Esophagus muscularis mucosa (tissue), 4 donors: ENCODE results near the gene PFDN5. TPM values are rescaled to one million over a fixed set of nuclear protein-coding genes. Genes with fewer than 3 reads are reported as not detected.

Experiments
- DNase-seq: peaks from one replicate; pipeline ENCODE4 v3.0.0-alpha.2; 2017; ENCODE audit errors: extremely low spot score
- H3K27ac ChIP-seq, 4 donors: fragments of 200-600 bp; sonication (generic); replicated peaks in 1 of 4; 1 replicate in 3 of 4; 2 replicates in 1 of 4; pipeline ENCODE4 v1.5.1; 2016 to 2019; ENCODE audit warnings: mild to moderate bottlenecking in 1 of 4
- H3K27me3 ChIP-seq, 4 donors: fragments of 200-600 bp; sonication (generic); one replicate each; pipeline versions ENCODE4 v1.5.1 to v1.6.0; 2016 to 2019
- H3K36me3 ChIP-seq, 4 donors: fragments of 200-600 bp; sonication (generic); one replicate each; pipeline ENCODE4 v1.5.1; 2016 to 2019
- H3K4me1 ChIP-seq, 4 donors: fragments of 200-600 bp; sonication (generic); one replicate each; pipeline ENCODE4 v1.5.1; 2016 to 2019
- H3K4me3 ChIP-seq, 4 donors: fragments of 200-600 bp; sonication (generic); 1 replicate in 2 of 4; 2 replicates in 2 of 4; pipeline ENCODE4 v1.5.1; 2016 to 2019; ENCODE audit warnings: mild to moderate bottlenecking in 4 of 4, moderate library complexity in 1 of 4
- H3K9me3 ChIP-seq, 4 donors: fragments of 200-600 bp; sonication (generic); 1 replicate in 3 of 4; 2 replicates in 1 of 4; pipeline ENCODE4 v1.5.1; 2016 to 2019
- CTCF ChIP-seq, 3 experiments: fragments of 200-600 bp in 2 of 3; fragments of 450-650 bp in 1 of 3; sonication (generic) in 2 of 3; IDR thresholded peaks; one replicate each; pipeline ENCODE4 v1.5.1; 2017 to 2019; ENCODE audit warnings: antibody characterized with exemption in 3 of 3, mild to moderate bottlenecking in 2 of 3, moderate library complexity in 1 of 3
- EP300 ChIP-seq: sonication (generic); formaldehyde crosslinking; IDR thresholded peaks from one replicate; pipeline ENCODE4 v1.6.1; 2017; ENCODE audit warnings: antibody characterized with exemption
- POLR2A ChIP-seq: fragments of 450-650 bp; IDR thresholded peaks from one replicate; pipeline ENCODE4 v1.6.1; 2017; ENCODE audit warnings: antibody characterized with exemption, moderate library complexity, mild to moderate bottlenecking, low read depth
- POLR2AphosphoS5 ChIP-seq, 2 donors: sonication (generic); formaldehyde crosslinking; IDR thresholded peaks; one replicate each; pipeline ENCODE4 v1.6.1; 2017; ENCODE audit warnings: antibody characterized with exemption in 2 of 2
- WGBS: methylation state at CpG from one replicate; pipeline ENCODE4 v1.1.5; 2018; 5-methylcytosine and 5-hydroxymethylcytosine counted together
- intact Hi-C: fragments of 100-400 bp; cut with DNase I; formaldehyde crosslinking; loops from one replicate; pipeline ENCODE4 v1.15.1; 2023
- total RNA-seq, 4 donors: library from RNA; depleted of rRNA; stranded (reverse); fragments of >200 nt; gene quantifications; one replicate each; pipeline versions ENCODE4 v1.1.0 to v1.2.1, GENCODE V29; 2016

PFDN5 gene
- total RNA-seq, 4 donors from 2014 or later: 446 to 812 (median 631) TPM

DNA sequence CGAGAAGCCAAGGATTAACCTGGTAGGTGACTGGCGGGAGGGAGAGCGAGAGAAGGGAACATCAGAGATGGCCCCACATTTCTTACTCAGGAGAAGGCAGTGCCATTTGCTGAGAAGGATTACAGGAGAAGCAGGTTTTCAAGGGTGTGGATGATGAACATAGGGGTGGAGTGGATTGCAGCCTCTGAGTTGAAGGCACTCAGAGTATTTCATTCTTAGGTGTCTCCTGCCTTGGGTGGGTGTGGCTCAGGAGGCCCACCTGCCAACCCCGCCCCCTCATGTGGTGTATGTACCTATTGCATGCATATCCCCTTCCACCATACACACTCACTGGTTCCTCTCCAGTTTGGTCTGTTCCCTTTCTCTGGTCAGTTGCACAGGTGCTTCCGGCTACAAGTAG, 20.9 kb upstream of the PFDN5 start:
- H3K9me3 ChIP-seq: no peaks in the 10 kb centered on the region
- no peaks in the 10 kb centered on the region for H3K4me1 ChIP-seq
- intact Hi-C loops: no loop called here
- H3K27ac ChIP-seq: no peak overlapping the region
- DNase-seq: no peak
- no peak overlapping the region for H3K4me3 ChIP-seq
- no peak for TF ChIP-seq CTCF (IDR thresholded peaks at IDR 0.05)
- no peaks in the 10 kb centered on the region for H3K27me3 ChIP-seq
- WGBS: 96% methylated on average over 5 of the region's 5 CpGs
- no peaks in the 10 kb centered on the region for H3K36me3 ChIP-seq

DNA sequence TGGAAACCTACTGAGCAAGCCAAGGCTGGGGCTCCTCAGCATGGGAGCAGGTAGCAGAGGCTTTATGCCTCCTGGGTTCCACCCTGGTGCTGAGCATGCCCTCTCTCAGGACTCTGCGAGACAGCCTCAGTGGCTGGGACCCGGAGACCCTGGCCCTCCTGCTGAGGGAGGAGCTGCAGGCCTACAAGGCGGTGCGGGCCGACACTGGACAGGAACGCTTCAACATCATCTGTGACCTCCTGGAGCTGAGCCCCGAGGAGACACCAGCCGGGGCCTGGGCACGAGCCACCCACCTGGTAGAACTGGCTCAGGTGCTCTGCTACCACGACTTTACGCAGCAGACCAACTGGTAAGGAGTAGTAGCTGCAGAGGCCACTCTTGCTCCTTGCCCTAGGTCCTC, 18.8 kb upstream of the PFDN5 start:
- H3K9me3 ChIP-seq: no peaks in the 10 kb centered on the region
- WGBS: 86% methylated on average over 11 of the region's 11 CpGs
- H3K4me1 ChIP-seq: no peaks in the 10 kb centered on the region
- TF ChIP-seq EP300 (no peak), POLR2AphosphoS5 (IDR thresholded peaks at IDR 0.05) (no peak), POLR2A (no peak), CTCF (IDR thresholded peaks at IDR 0.05) (no peak)
- H3K36me3 ChIP-seq: no peaks in the 10 kb centered on the region
- H3K27ac ChIP-seq: no peak overlapping the region
- H3K27me3 ChIP-seq: no peaks in the 10 kb centered on the region
- H3K4me3 ChIP-seq: no peak overlapping the region
- intact Hi-C loops: no loop called here
- DNase-seq: no peak

GRCh38 chr12:53277981-53278380, 17.4 kb upstream of the PFDN5 start:
- no peaks in the 10 kb centered on the region for H3K36me3 ChIP-seq
- H3K4me3 ChIP-seq: no peak overlapping the region
- no peaks in the 10 kb centered on the region for H3K9me3 ChIP-seq
- no peak for TF ChIP-seq POLR2A
- TF ChIP-seq EP300: no peak
- no peak for TF ChIP-seq POLR2AphosphoS5 (IDR thresholded peaks at IDR 0.05)
- no peak for TF ChIP-seq CTCF (IDR thresholded peaks at IDR 0.05)
- H3K27ac ChIP-seq: no peak overlapping the region
- no peaks in the 10 kb centered on the region for H3K4me1 ChIP-seq
- intact Hi-C loops: no loop called here
- WGBS: 94% methylated on average over 9 of the region's 9 CpGs
- no peaks in the 10 kb centered on the region for H3K27me3 ChIP-seq
- no peak for DNase-seq

DNA sequence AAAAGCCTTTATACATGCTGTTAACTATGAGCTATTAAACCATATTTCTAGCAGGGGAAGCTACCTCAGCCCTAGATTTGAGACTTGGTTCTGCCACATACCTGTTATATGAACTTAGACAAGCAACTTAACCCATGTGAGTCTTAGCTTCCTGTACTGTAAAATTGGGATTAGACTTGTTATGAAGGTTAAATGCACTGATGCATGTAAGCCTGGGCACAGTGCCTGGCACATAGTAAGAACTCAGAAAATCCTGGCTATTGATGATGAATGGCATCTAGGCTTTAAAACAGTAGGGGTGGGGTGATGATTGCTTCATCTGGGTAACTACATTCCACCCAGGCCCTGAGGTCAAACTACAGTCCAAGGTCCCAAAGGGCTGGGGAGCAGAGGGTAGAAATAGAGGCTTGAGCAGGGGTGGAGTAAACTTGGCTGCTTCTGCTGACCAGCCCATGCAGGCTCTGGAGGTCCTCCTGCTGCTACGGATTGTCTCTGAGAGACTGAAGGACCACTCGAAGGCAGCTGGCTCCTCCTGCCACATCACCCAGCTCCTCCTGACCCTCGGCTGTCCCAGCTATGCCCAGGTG, 16.0 kb upstream of the PFDN5 start:
- no peaks in the 10 kb centered on the region for H3K27me3 ChIP-seq
- WGBS: 86% methylated on average over 1 of the region's 3 CpGs
- intact Hi-C loops: no loop called here
- no peak overlapping the region for H3K27ac ChIP-seq
- H3K9me3 ChIP-seq: no peaks in the 10 kb centered on the region
- no peaks in the 10 kb centered on the region for H3K36me3 ChIP-seq
- H3K4me1 ChIP-seq: no peaks in the 10 kb centered on the region
- TF ChIP-seq EP300 (no peak), POLR2AphosphoS5 (IDR thresholded peaks at IDR 0.05) (no peak), POLR2A (no peak), CTCF (IDR thresholded peaks at IDR 0.05) (no peak)
- DNase-seq: no peak
- no peak overlapping the region for H3K4me3 ChIP-seq

DNA sequence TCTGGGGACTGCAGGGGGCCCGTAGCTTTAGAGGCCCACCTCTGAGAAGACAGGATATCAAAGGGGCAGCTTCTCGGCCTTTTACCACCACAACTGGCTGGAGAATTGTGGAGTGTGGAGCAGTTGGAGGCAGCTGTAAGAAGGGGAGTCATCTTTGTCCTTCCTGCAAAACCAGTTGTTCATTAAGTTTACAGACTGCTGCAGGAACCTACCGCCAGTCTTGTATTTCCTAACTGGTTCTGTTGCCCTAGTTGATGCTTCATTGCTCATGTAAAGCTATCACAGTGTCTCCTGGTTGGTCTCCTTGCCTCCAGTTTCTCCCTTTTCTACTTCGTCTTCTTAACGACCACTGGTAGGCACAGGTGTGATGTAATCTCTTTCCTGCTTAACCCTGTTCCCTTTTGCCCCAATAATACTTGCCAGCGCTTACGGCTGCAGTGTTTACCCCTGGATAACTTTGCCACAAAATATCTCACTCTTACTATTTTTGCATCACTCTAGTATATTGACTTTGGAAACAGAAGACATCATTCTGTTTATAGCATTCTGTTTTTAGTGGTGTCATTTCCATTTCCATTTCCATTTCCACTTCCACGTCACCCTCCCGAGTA, 15.3 kb upstream of the PFDN5 start:
- Histone ChIP-seq H3K27ac (no peak overlapping the region), H3K9me3 (no peaks in the 10 kb centered on the region), H3K36me3 (no peaks in the 10 kb centered on the region), H3K27me3 (no peaks in the 10 kb centered on the region), H3K4me1 (no peaks in the 10 kb centered on the region), H3K4me3 (no peak overlapping the region)
- no peak for DNase-seq
- intact Hi-C loops: no loop called here
- WGBS: 92% methylated on average over 9 of the region's 9 CpGs
- TF ChIP-seq POLR2AphosphoS5 (IDR thresholded peaks at IDR 0.05) (no peak), EP300 (no peak), POLR2A (no peak)
